ENCODE measurements around the gene BBX.

DNA sequence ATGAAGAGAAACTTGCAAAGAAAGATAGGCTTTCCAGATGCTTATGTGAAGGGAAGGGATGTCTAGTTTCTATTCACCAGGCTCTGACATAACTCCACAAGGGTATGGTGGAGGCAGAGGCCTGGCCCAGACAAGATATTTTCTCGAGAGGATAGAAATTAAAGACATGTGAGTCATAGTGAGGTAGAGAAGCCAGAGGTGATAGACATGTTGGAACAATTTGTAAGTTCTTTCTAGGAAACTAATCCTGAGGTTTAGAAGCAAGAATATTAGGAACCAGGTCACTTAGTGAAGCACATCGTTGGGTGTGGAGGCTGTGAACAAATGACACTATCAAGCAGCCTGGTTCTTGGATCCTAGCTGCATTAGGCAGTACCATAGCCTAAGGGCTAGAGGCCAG, 176.9 kb downstream of the BBX start:
- TF ChIP-seq, protein P1, sequence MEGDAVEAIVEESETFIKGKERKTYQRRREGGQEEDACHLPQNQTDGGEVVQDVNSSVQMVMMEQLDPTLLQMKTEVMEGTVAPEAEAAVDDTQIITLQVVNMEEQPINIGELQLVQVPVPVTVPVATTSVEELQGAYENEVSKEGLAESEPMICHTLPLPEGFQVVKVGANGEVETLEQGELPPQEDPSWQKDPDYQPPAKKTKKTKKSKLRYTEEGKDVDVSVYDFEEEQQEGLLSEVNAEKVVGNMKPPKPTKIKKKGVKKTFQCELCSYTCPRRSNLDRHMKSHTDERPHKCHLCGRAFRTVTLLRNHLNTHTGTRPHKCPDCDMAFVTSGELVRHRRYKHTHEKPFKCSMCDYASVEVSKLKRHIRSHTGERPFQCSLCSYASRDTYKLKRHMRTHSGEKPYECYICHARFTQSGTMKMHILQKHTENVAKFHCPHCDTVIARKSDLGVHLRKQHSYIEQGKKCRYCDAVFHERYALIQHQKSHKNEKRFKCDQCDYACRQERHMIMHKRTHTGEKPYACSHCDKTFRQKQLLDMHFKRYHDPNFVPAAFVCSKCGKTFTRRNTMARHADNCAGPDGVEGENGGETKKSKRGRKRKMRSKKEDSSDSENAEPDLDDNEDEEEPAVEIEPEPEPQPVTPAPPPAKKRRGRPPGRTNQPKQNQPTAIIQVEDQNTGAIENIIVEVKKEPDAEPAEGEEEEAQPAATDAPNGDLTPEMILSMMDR (IDR thresholded peaks at IDR 0.05) = no peak
- no peak for TF ChIP-seq POLR2AphosphoS5 (IDR thresholded peaks at IDR 0.05)
